ENCODE results near the gene LARGE1. TPM values are rescaled to one million over a fixed set of nuclear protein-coding genes. Genes with fewer than 3 reads are reported as not detected.

The LARGE1 gene
- total RNA-seq, 1 experiment from 2014 or later, result 24.8 TPM

GRCh38 chr22:33831651-33832050 is 88.6 kb downstream of the LARGE1 start:
- no peak for DNase-seq (ENCODE audit: low read depth in 1 of 2, low spot score in 2 of 2)
- H3K4me3 ChIP-seq, result no peak overlapping the region
- no peaks in the 10 kb centered on the region for H3K4me1 ChIP-seq (replicated peaks)
- no peaks in the 10 kb centered on the region for H3K36me3 ChIP-seq
- no peaks in the 10 kb centered on the region for H3K27me3 ChIP-seq (replicated peaks)
- no peaks in the 10 kb centered on the region for H3K9me3 ChIP-seq (replicated peaks)
- no peak overlapping the region for H3K27ac ChIP-seq

GRCh38 chr22:33831207-33831606 is 89.1 kb downstream of the LARGE1 start:
- Histone ChIP-seq H3K4me3 (no peak overlapping the region), H3K4me1 (replicated peaks) (no peaks in the 10 kb centered on the region), H3K27ac (no peak overlapping the region), H3K27me3 (replicated peaks) (no peaks in the 10 kb centered on the region), H3K36me3 (no peaks in the 10 kb centered on the region), H3K9me3 (replicated peaks) (no peaks in the 10 kb centered on the region)
- no peak for DNase-seq (ENCODE audit: low read depth in 1 of 2, low spot score in 2 of 2)

GRCh38 chr22:33829546-33830280 is 90.6 kb downstream of the LARGE1 start:
- Histone ChIP-seq H3K27ac (no peak overlapping the region), H3K27me3 (replicated peaks) (no peaks in the 10 kb centered on the region), H3K36me3 (no peaks in the 10 kb centered on the region), H3K4me1 (replicated peaks) (no peaks in the 10 kb centered on the region), H3K9me3 (replicated peaks) (no peaks in the 10 kb centered on the region), H3K4me3 (no peak overlapping the region)
- DNase-seq (ENCODE audit: low read depth in 1 of 2, low spot score in 2 of 2), result no peak

DNA sequence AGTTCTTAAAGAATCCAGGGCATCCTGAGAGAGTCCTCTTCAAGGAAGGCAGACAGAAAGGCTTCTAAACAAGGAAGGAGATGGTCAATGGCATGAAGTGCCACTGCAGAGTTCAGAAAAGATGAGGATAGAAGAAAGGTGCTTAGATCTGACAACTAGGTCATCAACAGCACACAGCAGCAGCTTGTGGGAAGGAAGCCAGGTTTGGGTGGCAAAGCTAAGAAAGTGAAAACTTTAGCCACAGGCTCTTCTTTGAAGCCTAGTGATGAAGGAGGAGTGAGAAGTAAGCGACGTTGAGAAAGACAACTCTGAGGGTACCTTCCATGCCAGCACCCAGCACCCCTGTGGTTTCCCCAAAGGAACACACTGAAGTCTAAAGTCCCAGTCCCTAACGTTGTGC is 92.0 kb downstream of the LARGE1 start:
- H3K4me1 ChIP-seq (replicated peaks), result peaks cover 10% of the 10 kb centered on the region
- DNase-seq (ENCODE audit: low read depth in 1 of 2, low spot score in 2 of 2), result no peak
- H3K36me3 ChIP-seq, result no peaks in the 10 kb centered on the region
- no peak overlapping the region for H3K4me3 ChIP-seq
- H3K9me3 ChIP-seq (replicated peaks), result no peaks in the 10 kb centered on the region
- H3K27me3 ChIP-seq (replicated peaks), result no peaks in the 10 kb centered on the region
- H3K27ac ChIP-seq, result no peak overlapping the region

DNA sequence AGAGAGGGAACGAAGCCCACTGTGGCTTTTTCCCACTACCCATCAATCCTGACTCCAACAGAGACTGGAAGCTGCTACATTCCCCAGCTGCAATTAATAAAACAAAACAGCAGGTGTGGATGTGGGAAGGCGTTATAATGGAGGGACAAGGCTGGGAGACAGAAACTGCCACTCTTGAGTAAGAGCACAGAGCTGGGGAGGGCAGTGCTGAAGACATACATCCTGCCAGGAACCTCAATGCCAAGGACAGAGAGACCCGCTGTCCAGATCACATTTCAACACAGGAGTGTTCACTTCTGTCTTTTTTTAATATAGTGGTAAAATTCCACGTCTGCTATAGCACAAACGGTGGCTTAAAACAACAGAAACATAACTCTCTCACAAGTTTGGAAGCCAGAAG is 94.5 kb downstream of the LARGE1 start:
- Histone ChIP-seq H3K27me3 (replicated peaks) (no peaks in the 10 kb centered on the region), H3K9me3 (replicated peaks) (no peaks in the 10 kb centered on the region), H3K4me3 (no peak overlapping the region), H3K27ac (no peak overlapping the region), H3K4me1 (replicated peaks) (peaks cover 13% of the 10 kb centered on the region), H3K36me3 (no peaks in the 10 kb centered on the region)
- no peak for DNase-seq (ENCODE audit: low read depth in 1 of 2, low spot score in 2 of 2)

DNA sequence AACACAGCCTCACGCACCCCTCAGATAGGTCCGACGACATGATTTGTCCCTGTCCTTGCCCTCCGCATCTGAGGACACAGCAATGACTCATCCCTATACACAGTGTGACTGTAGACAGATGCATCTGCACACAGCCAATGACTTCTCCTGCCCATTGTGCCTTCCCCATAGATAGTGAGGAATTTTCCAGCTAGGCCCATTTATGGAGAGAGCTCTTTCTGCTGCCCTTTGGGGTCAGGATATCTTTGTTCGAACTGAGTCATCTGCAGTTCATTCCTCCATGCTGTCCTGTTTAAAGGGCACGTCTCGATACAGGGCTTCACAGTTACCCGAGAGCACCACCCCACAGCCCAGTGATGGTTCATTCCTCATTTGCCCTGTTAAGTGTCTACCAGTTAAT is 96.7 kb downstream of the LARGE1 start:
- no peak overlapping the region for H3K4me3 ChIP-seq
- DNase-seq (ENCODE audit: low read depth in 1 of 2, low spot score in 2 of 2), result peak; percentile 52 to 59
- H3K9me3 ChIP-seq (replicated peaks), result no peaks in the 10 kb centered on the region
- peaks cover 13% of the 10 kb centered on the region for H3K4me1 ChIP-seq (replicated peaks)
- H3K36me3 ChIP-seq, result no peaks in the 10 kb centered on the region
- H3K27me3 ChIP-seq (replicated peaks), result no peaks in the 10 kb centered on the region
- no peak overlapping the region for H3K27ac ChIP-seq

GRCh38 chr22:33821290-33821689 is 99.0 kb downstream of the LARGE1 start:
- no peaks in the 10 kb centered on the region for H3K36me3 ChIP-seq
- no peaks in the 10 kb centered on the region for H3K27me3 ChIP-seq (replicated peaks)
- H3K9me3 ChIP-seq (replicated peaks), result no peaks in the 10 kb centered on the region
- H3K4me1 ChIP-seq (replicated peaks), result peaks cover 13% of the 10 kb centered on the region
- H3K27ac ChIP-seq, result no peak overlapping the region
- no peak overlapping the region for H3K4me3 ChIP-seq
- DNase-seq (ENCODE audit: low read depth in 1 of 2, low spot score in 2 of 2), result no peak

DNA sequence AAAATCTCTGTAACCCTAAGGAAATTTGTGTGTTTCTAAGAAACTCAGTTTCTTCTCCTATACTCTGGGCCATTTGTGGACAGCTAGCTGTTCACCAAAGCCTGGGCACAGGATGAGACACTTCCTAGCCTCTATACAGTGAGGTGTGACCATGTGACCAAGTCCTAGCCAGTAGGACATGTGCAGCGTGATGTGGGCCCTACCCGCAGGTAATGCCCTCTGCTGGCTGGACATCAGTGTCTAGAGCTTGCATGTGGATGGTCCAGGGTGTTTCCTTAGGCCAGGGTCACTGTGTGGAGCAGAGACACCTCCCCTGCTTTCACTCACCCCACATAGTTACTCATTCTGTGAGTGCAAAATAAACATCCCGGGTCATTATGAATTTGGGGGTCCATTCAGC is 100.5 kb downstream of the LARGE1 start:
- H3K27me3 ChIP-seq (replicated peaks), result no peaks in the 10 kb centered on the region
- H3K4me3 ChIP-seq, result no peak overlapping the region
- no peak overlapping the region for H3K27ac ChIP-seq
- H3K4me1 ChIP-seq (replicated peaks), result peaks cover 13% of the 10 kb centered on the region
- H3K9me3 ChIP-seq (replicated peaks), result no peaks in the 10 kb centered on the region
- DNase-seq (ENCODE audit: low read depth in 1 of 2, low spot score in 2 of 2), result no peak
- H3K36me3 ChIP-seq, result no peaks in the 10 kb centered on the region

DNA sequence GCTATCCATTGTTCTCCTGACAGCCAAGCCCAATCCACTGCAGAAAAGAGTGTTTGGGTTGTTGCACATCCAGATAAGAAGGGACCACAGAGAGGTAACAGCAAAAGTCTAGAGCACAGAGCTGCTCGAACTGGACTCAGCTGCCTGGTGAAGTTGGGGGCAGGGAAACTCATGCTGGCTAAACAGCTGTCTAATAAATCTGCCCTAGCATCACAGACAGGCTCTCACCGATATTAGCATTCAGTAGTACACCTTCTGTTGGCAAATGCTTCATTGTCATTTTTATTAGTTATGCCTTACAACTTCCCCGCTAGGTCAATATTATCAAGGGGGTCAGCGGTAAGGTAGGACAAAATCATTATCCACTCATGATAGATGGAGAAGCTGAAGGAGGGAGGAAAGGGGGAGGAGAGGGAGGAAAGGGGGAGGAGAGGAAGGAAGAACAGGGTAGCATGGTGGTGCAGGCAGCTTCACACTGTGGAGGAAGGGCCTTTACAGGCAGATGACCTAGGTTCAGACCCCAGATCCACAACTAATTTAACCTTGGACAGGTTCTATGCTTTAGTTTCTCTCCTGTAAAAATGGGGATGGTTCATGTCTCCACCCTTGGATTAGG is 102.7 kb downstream of the LARGE1 start:
- Histone ChIP-seq H3K27me3 (replicated peaks) (no peaks in the 10 kb centered on the region), H3K36me3 (no peaks in the 10 kb centered on the region), H3K4me3 (no peak overlapping the region), H3K27ac (no peak overlapping the region), H3K9me3 (replicated peaks) (no peaks in the 10 kb centered on the region), H3K4me1 (replicated peaks) (no peaks in the 10 kb centered on the region)
- DNase-seq (ENCODE audit: low read depth in 1 of 2, low spot score in 2 of 2), result no peak

GRCh38 chr22:33812360-33812977 is 107.8 kb downstream of the LARGE1 start:
- Histone ChIP-seq H3K4me3 (no peak overlapping the region), H3K36me3 (peaks cover 3% of the 10 kb centered on the region; the same call in 1 of the 2 replicates), H3K4me1 (replicated peaks) (peaks cover 6% of the 10 kb centered on the region), H3K27me3 (replicated peaks) (no peaks in the 10 kb centered on the region), H3K27ac (no peak overlapping the region), H3K9me3 (replicated peaks) (no peaks in the 10 kb centered on the region)
- DNase-seq (ENCODE audit: low read depth in 1 of 2, low spot score in 2 of 2), result no peak

DNA sequence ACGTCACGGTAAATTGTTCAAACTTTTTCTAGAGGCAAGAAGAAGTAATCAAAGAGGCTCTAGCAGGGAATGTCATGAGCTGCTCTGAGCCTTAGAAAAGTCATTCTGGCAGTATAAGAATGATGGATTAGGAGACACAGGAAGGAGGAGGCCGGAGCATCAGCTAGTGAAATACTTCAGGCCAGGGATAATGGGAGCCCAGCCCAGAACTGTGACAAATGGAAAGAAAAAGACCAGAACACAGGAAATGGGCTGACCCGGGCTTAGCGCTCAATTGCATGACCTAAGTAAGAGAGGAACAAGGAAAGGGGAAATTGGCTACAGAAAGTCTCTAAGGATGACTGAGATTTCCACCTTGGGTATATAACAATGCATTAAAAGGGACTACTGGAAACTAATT is 108.6 kb downstream of the LARGE1 start:
- Histone ChIP-seq H3K4me1 (replicated peaks) (peaks cover 9% of the 10 kb centered on the region), H3K27me3 (replicated peaks) (no peaks in the 10 kb centered on the region), H3K36me3 (peaks cover 3% of the 10 kb centered on the region; the same call in 1 of the 2 replicates), H3K27ac (no peak overlapping the region), H3K9me3 (replicated peaks) (no peaks in the 10 kb centered on the region; the same call in 1 of the 2 replicates), H3K4me3 (no peak overlapping the region)
- no peak for DNase-seq (ENCODE audit: low read depth in 1 of 2, low spot score in 2 of 2)

GRCh38 chr22:33811208-33811607 is 109.1 kb downstream of the LARGE1 start:
- H3K4me1 ChIP-seq (replicated peaks), result peaks cover 9% of the 10 kb centered on the region

GRCh38 chr22:33807470-33807869 is 112.8 kb downstream of the LARGE1 start:
- peaks cover 20% of the 10 kb centered on the region for H3K4me1 ChIP-seq (replicated peaks)
- no peak overlapping the region for H3K4me3 ChIP-seq
- H3K27ac ChIP-seq, result no peak overlapping the region
- no peaks in the 10 kb centered on the region for H3K27me3 ChIP-seq (replicated peaks)
- DNase-seq (ENCODE audit: low read depth in 1 of 2, low spot score in 2 of 2), result no peak
- peaks cover 4% of the 10 kb centered on the region; the same call in 1 of the 2 replicates for H3K9me3 ChIP-seq (replicated peaks)
- H3K36me3 ChIP-seq, result peaks cover 3% of the 10 kb centered on the region; the same call in 1 of the 2 replicates

More at GRCh38 chr22:33811208-33811607, 109.1 kb downstream of the LARGE1 start:
- Histone ChIP-seq H3K27me3 (replicated peaks) (no peaks in the 10 kb centered on the region), H3K9me3 (replicated peaks) (no peaks in the 10 kb centered on the region; the same call in 1 of the 2 replicates), H3K4me3 (no peak overlapping the region), H3K36me3 (peaks cover 3% of the 10 kb centered on the region; the same call in 1 of the 2 replicates), H3K27ac (no peak overlapping the region)
- DNase-seq (ENCODE audit: low read depth in 1 of 2, low spot score in 2 of 2), result no peak

GRCh38 chr22:33806191-33806590 is 114.1 kb downstream of the LARGE1 start:
- Histone ChIP-seq H3K4me3 (no peak overlapping the region), H3K9me3 (replicated peaks) (peaks cover 4% of the 10 kb centered on the region; the same call in 1 of the 2 replicates), H3K27me3 (replicated peaks) (no peaks in the 10 kb centered on the region), H3K4me1 (replicated peaks) (peaks cover 20% of the 10 kb centered on the region), H3K36me3 (peaks cover 3% of the 10 kb centered on the region), H3K27ac (no peak overlapping the region)
- no peak for DNase-seq (ENCODE audit: low read depth in 1 of 2, low spot score in 2 of 2)

All from SJSA1 (cell line).